ENCODE results near the gene COL4A1. TPM values are rescaled to one million over a fixed set of nuclear protein-coding genes. Genes with fewer than 3 reads are reported as not detected.

COL4A1 gene
- total RNA-seq, 1 experiment from 2014 or later: not detected

- no peaks in the 10 kb centered on the region for H3K9me2 ChIP-seq (replicated peaks; ENCODE audit: insufficient read depth, low read length)
- no peaks in the 10 kb centered on the region for H3K27me3 ChIP-seq (ENCODE audit: low read length)
Observed at GRCh38 chr13:110187641-110188161, 119.3 kb downstream of the COL4A1 start.

DNA sequence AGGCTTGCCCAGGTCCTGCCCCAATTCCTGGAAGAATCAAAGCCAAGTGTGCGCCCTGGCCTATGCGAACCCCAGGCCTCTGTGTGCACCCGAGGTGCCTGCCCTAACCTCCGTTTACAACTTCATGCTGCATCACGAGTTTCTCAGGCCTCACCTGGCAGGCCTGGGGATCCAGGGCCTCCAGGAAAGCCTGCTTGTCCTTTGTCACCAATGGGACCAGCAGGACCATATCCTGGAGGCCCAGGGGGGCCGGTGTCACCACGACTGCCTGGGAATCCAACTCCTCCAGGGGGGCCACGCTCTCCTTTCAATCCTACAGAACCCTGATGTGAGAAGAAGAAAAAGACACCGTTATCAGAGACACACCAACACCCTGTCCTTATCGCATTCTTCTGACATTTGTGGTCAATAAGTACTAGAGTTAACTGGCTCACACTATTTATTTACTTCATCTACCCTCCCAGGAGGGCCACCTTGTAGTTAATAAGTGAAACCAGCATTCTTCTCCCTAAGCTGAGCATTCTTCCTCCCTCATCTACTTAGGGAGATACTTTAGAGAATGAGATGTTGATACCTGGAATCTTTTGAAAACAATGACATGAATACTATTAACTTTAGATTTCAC is 120.6 kb downstream of the COL4A1 start:
- Histone ChIP-seq H3K27ac (ENCODE audit: low read length) (no peak overlapping the region), H2AFZ (ENCODE audit: low read length) (no peak overlapping the region), H4K20me1 (ENCODE audit: insufficient read depth, low read depth, low read length) (no peaks in the 10 kb centered on the region)

More at GRCh38 chr13:110187641-110188161, 119.3 kb downstream of the COL4A1 start:
- no peak overlapping the region for H3K4me2 ChIP-seq (ENCODE audit: low read depth, low read length, poor library complexity, severe bottlenecking)
- no peaks in the 10 kb centered on the region for H3K4me1 ChIP-seq (ENCODE audit: low read length)
- no peaks in the 10 kb centered on the region for H4K20me1 ChIP-seq (ENCODE audit: insufficient read depth, low read depth, low read length)
- H3K9me3 ChIP-seq (ENCODE audit: low read length): no peaks in the 10 kb centered on the region
- no peak overlapping the region for H3K27ac ChIP-seq (ENCODE audit: low read length)
- H2AFZ ChIP-seq (ENCODE audit: low read length): no peak overlapping the region
- H3K36me3 ChIP-seq (ENCODE audit: insufficient read depth, low read length): no peaks in the 10 kb centered on the region
- no peak overlapping the region for H3K4me3 ChIP-seq (ENCODE audit: low read length)
- H3K79me2 ChIP-seq (ENCODE audit: low read length): no peaks in the 10 kb centered on the region
- H3K9ac ChIP-seq (ENCODE audit: low read length): no peak overlapping the region
- DNase-seq: no peak

GRCh38 chr13:110185696-110186095 is 121.3 kb downstream of the COL4A1 start:
- no peaks in the 10 kb centered on the region for H4K20me1 ChIP-seq (ENCODE audit: insufficient read depth, low read depth, low read length)
- H3K9ac ChIP-seq (ENCODE audit: low read length): no peak overlapping the region
- no peaks in the 10 kb centered on the region for H3K79me2 ChIP-seq (ENCODE audit: low read length)
- no peaks in the 10 kb centered on the region for H3K9me3 ChIP-seq (ENCODE audit: low read length)
- H3K4me3 ChIP-seq (ENCODE audit: low read length): no peak overlapping the region
- no peaks in the 10 kb centered on the region for H3K4me1 ChIP-seq (ENCODE audit: low read length)
- no peaks in the 10 kb centered on the region for H3K36me3 ChIP-seq (ENCODE audit: insufficient read depth, low read length)
- no peak overlapping the region for H3K27ac ChIP-seq (ENCODE audit: low read length)
- H2AFZ ChIP-seq (ENCODE audit: low read length): no peak overlapping the region
- DNase-seq: no peak
- no peaks in the 10 kb centered on the region for H3K27me3 ChIP-seq (ENCODE audit: low read length)
- no peak overlapping the region for H3K4me2 ChIP-seq (ENCODE audit: low read depth, low read length, poor library complexity, severe bottlenecking)
- H3K9me2 ChIP-seq (replicated peaks; ENCODE audit: insufficient read depth, low read length): no peaks in the 10 kb centered on the region

More for the DNA sequence above, 120.6 kb downstream of the COL4A1 start:
- no peak overlapping the region for H3K4me2 ChIP-seq (ENCODE audit: low read depth, low read length, poor library complexity, severe bottlenecking)
- no peak overlapping the region for H3K9ac ChIP-seq (ENCODE audit: low read length)
- no peaks in the 10 kb centered on the region for H3K4me1 ChIP-seq (ENCODE audit: low read length)
- no peak for DNase-seq
- no peak overlapping the region for H3K4me3 ChIP-seq (ENCODE audit: low read length)
- no peaks in the 10 kb centered on the region for H3K79me2 ChIP-seq (ENCODE audit: low read length)
- H3K36me3 ChIP-seq (ENCODE audit: insufficient read depth, low read length): no peaks in the 10 kb centered on the region
- H3K27me3 ChIP-seq (ENCODE audit: low read length): no peaks in the 10 kb centered on the region
- H3K9me2 ChIP-seq (replicated peaks; ENCODE audit: insufficient read depth, low read length): no peaks in the 10 kb centered on the region
- no peaks in the 10 kb centered on the region for H3K9me3 ChIP-seq (ENCODE audit: low read length)

GRCh38 chr13:110183910-110184309 is 123.0 kb downstream of the COL4A1 start:
- no peak overlapping the region for H3K9ac ChIP-seq (ENCODE audit: low read length)
- H3K4me2 ChIP-seq (ENCODE audit: low read depth, low read length, poor library complexity, severe bottlenecking): no peak overlapping the region
- no peak overlapping the region for H3K27ac ChIP-seq (ENCODE audit: low read length)
- H3K9me3 ChIP-seq (ENCODE audit: low read length): no peaks in the 10 kb centered on the region
- H3K27me3 ChIP-seq (ENCODE audit: low read length): no peaks in the 10 kb centered on the region
- H3K36me3 ChIP-seq (ENCODE audit: insufficient read depth, low read length): no peaks in the 10 kb centered on the region
- H4K20me1 ChIP-seq (ENCODE audit: insufficient read depth, low read depth, low read length): no peaks in the 10 kb centered on the region
- H2AFZ ChIP-seq (ENCODE audit: low read length): no peak overlapping the region
- no peak for DNase-seq
- H3K4me3 ChIP-seq (ENCODE audit: low read length): no peak overlapping the region
- H3K79me2 ChIP-seq (ENCODE audit: low read length): no peaks in the 10 kb centered on the region
- H3K4me1 ChIP-seq (ENCODE audit: low read length): no peaks in the 10 kb centered on the region
- H3K9me2 ChIP-seq (replicated peaks; ENCODE audit: insufficient read depth, low read length): no peaks in the 10 kb centered on the region

- Histone ChIP-seq H3K27ac (ENCODE audit: low read length) (no peak overlapping the region), H4K20me1 (ENCODE audit: insufficient read depth, low read depth, low read length) (no peaks in the 10 kb centered on the region), H3K9me3 (ENCODE audit: low read length) (no peaks in the 10 kb centered on the region), H3K9ac (ENCODE audit: low read length) (no peak overlapping the region), H3K9me2 (replicated peaks; ENCODE audit: insufficient read depth, low read length) (no peaks in the 10 kb centered on the region), H3K27me3 (ENCODE audit: low read length) (no peaks in the 10 kb centered on the region), H3K4me2 (ENCODE audit: low read depth, low read length, poor library complexity, severe bottlenecking) (no peak overlapping the region), H3K36me3 (ENCODE audit: insufficient read depth, low read length) (no peaks in the 10 kb centered on the region), H3K79me2 (ENCODE audit: low read length) (no peaks in the 10 kb centered on the region), H3K4me1 (ENCODE audit: low read length) (no peaks in the 10 kb centered on the region), H2AFZ (ENCODE audit: low read length) (no peak overlapping the region), H3K4me3 (ENCODE audit: low read length) (no peak overlapping the region)
- DNase-seq: no peak
Observed at GRCh38 chr13:110182461-110182860, 124.5 kb downstream of the COL4A1 start.

DNA sequence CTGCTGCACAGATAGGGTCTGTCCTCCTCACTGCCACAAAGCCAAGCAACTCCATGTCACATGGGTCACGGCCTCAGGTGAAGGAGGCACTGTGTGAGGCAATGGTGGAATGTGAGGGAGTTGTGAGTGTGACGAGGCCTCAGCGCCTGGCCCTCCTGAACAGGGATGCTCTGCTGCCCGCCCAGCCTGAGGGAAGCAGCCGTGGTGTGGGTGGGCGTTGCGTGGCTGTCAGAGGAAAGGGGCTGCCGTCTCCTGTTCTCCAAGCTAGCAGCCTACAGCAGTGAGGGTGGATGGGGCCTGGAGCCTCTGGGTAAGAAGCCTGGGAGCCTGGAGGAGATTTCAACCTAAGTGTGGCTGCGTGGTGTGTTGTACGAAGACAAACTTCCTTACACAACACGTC is 125.0 kb downstream of the COL4A1 start:
- Histone ChIP-seq H3K36me3 (ENCODE audit: insufficient read depth, low read length) (no peaks in the 10 kb centered on the region), H4K20me1 (ENCODE audit: insufficient read depth, low read depth, low read length) (no peaks in the 10 kb centered on the region), H3K9me2 (replicated peaks; ENCODE audit: insufficient read depth, low read length) (no peaks in the 10 kb centered on the region), H3K27ac (ENCODE audit: low read length) (no peak overlapping the region), H3K4me1 (ENCODE audit: low read length) (no peaks in the 10 kb centered on the region), H2AFZ (ENCODE audit: low read length) (no peak overlapping the region), H3K27me3 (ENCODE audit: low read length) (no peaks in the 10 kb centered on the region), H3K9me3 (ENCODE audit: low read length) (no peaks in the 10 kb centered on the region), H3K4me3 (ENCODE audit: low read length) (no peak overlapping the region), H3K79me2 (ENCODE audit: low read length) (no peaks in the 10 kb centered on the region), H3K4me2 (ENCODE audit: low read depth, low read length, poor library complexity, severe bottlenecking) (no peak overlapping the region), H3K9ac (ENCODE audit: low read length) (no peak overlapping the region)
- DNase-seq: no peak

- H3K4me2 ChIP-seq (ENCODE audit: low read depth, low read length, poor library complexity, severe bottlenecking): no peak overlapping the region
Observed at GRCh38 chr13:110179857-110180147, 127.2 kb downstream of the COL4A1 start.

GRCh38 chr13:110179116-110179856 is 127.7 kb downstream of the COL4A1 start:
- Histone ChIP-seq H3K9ac (ENCODE audit: low read length) (no peak overlapping the region), H3K4me1 (ENCODE audit: low read length) (no peaks in the 10 kb centered on the region), H3K9me3 (ENCODE audit: low read length) (no peaks in the 10 kb centered on the region), H3K4me3 (ENCODE audit: low read length) (no peak overlapping the region), H3K4me2 (ENCODE audit: low read depth, low read length, poor library complexity, severe bottlenecking) (no peak overlapping the region), H3K79me2 (ENCODE audit: low read length) (no peaks in the 10 kb centered on the region), H3K9me2 (replicated peaks; ENCODE audit: insufficient read depth, low read length) (no peaks in the 10 kb centered on the region), H4K20me1 (ENCODE audit: insufficient read depth, low read depth, low read length) (no peaks in the 10 kb centered on the region), H3K36me3 (ENCODE audit: insufficient read depth, low read length) (no peaks in the 10 kb centered on the region), H2AFZ (ENCODE audit: low read length) (no peak overlapping the region), H3K27me3 (ENCODE audit: low read length) (no peaks in the 10 kb centered on the region), H3K27ac (ENCODE audit: low read length) (no peak overlapping the region)
- no peak for DNase-seq

More at GRCh38 chr13:110179857-110180147, 127.2 kb downstream of the COL4A1 start:
- Histone ChIP-seq H3K79me2 (ENCODE audit: low read length) (no peaks in the 10 kb centered on the region), H3K4me3 (ENCODE audit: low read length) (no peak overlapping the region), H3K9ac (ENCODE audit: low read length) (no peak overlapping the region), H3K36me3 (ENCODE audit: insufficient read depth, low read length) (no peaks in the 10 kb centered on the region), H3K27me3 (ENCODE audit: low read length) (no peaks in the 10 kb centered on the region), H3K9me2 (replicated peaks; ENCODE audit: insufficient read depth, low read length) (no peaks in the 10 kb centered on the region), H3K4me1 (ENCODE audit: low read length) (no peaks in the 10 kb centered on the region), H3K27ac (ENCODE audit: low read length) (no peak overlapping the region), H3K9me3 (ENCODE audit: low read length) (no peaks in the 10 kb centered on the region), H2AFZ (ENCODE audit: low read length) (no peak overlapping the region), H4K20me1 (ENCODE audit: insufficient read depth, low read depth, low read length) (no peaks in the 10 kb centered on the region)
- no peak for DNase-seq

Data from Karpas-422 (cell line).